ENCODE measurements around the gene TTC7B.

GRCh38 chr14:90630171-90630806 is 185.9 kb downstream of the TTC7B start:
- TF ChIP-seq CTCF (IDR thresholded peaks at IDR 0.05) (no peak), REST (IDR thresholded peaks at IDR 0.05; ENCODE audit: insufficient read depth in 1 of 2, low read depth in 2 of 2, low read length in 1 of 2) (no peak), POLR2AphosphoS5 (IDR thresholded peaks at IDR 0.05; ENCODE audit: low read depth, low read length) (no peak), SIN3A (IDR thresholded peaks at IDR 0.05; ENCODE audit: borderline replicate concordance, insufficient read depth, low read depth, low read length) (no peak), TCF7L2 (IDR thresholded peaks at IDR 0.05; ENCODE audit: low read depth, low read length) (no peak)
